Fibroblast of upper back skin (primary cell): ENCODE data around the gene SMNDC1.
A peak's percentile ranks its signal among the peaks of the same experiment; 100 is the strongest.

ENCODE experiments used
- DNase-seq: peaks from one replicate; pipeline ENCODE4 v3.0.0-alpha.2; 2013

The SMNDC1 gene

GRCh38 chr10:110326351-110327032 is 21.8 kb upstream of the SMNDC1 start:
- peak; percentile 82 for DNase-seq

GRCh38 chr10:110324805-110325280 is 20.1 kb upstream of the SMNDC1 start:
- no peak for DNase-seq

GRCh38 chr10:110324201-110324804 is 19.6 kb upstream of the SMNDC1 start:
- no peak for DNase-seq

- peak; percentile 82 for DNase-seq
These were observed 18.8 kb upstream of the SMNDC1 start for GRCh38 chr10:110323503-110323902.

- DNase-seq: no peak
These were observed 17.3 kb upstream of the SMNDC1 start for GRCh38 chr10:110321869-110322620.

- no peak for DNase-seq
These were observed 13.4 kb upstream of the SMNDC1 start for GRCh38 chr10:110317866-110318850.

- DNase-seq: no peak
These were observed 9.0 kb upstream of the SMNDC1 start for GRCh38 chr10:110313674-110314073.

GRCh38 chr10:110312206-110312605 is 7.5 kb upstream of the SMNDC1 start:
- DNase-seq: no peak

GRCh38 chr10:110311357-110311949 is 6.7 kb upstream of the SMNDC1 start:
- DNase-seq: peak; percentile 70

GRCh38 chr10:110310741-110311140 is 6.0 kb upstream of the SMNDC1 start:
- no peak for DNase-seq

- no peak for DNase-seq
These were observed 3.1 kb upstream of the SMNDC1 start for GRCh38 chr10:110307805-110308204.

GRCh38 chr10:110306452-110306768 is 1.7 kb upstream of the SMNDC1 start:
- DNase-seq: no peak

GRCh38 chr10:110305767-110306451 is 1.2 kb upstream of the SMNDC1 start:
- DNase-seq: peak; percentile 88

- DNase-seq: peak; percentile 7
These were observed 333 bp downstream of the SMNDC1 start for GRCh38 chr10:110304394-110304779.

- DNase-seq: no peak
These were observed 1.0 kb downstream of the SMNDC1 start for GRCh38 chr10:110303681-110304080.

GRCh38 chr10:110300486-110300986 is 4.2 kb downstream of the SMNDC1 start:
- no peak for DNase-seq

- DNase-seq: no peak
These were observed 7.8 kb downstream of the SMNDC1 start for GRCh38 chr10:110296966-110297365.

- no peak for DNase-seq
These were observed 17.9 kb downstream of the SMNDC1 start for GRCh38 chr10:110286841-110287240.

GRCh38 chr10:110285501-110285900 is 19.2 kb downstream of the SMNDC1 start:
- DNase-seq: no peak

GRCh38 chr10:110284262-110284661 is 20.5 kb downstream of the SMNDC1 start:
- no peak for DNase-seq

GRCh38 chr10:110279407-110279986 is 25.2 kb downstream of the SMNDC1 start:
- peak; percentile 65 for DNase-seq
